Natural killer cell (primary cell): ENCODE data around the gene C9orf85. TPM values are rescaled to one million over a fixed set of nuclear protein-coding genes. Genes with fewer than 3 reads are reported as not detected.

Experiments
- ATAC-seq, 3 donors: fragments of 150-1000 bp in 2 of 3; fragments of 200-7000 bp in 1 of 3; cut with Tn5 transposase; 1 replicate in 1 of 3; 2 replicates in 2 of 3; pipeline ENCODE4 v1.10.0; 2021; ENCODE audit warnings: mild to moderate bottlenecking in 2 of 3, moderate library complexity in 2 of 3
- DNase-seq, 2 donors: peaks; one replicate each; pipeline versions ENCODE4 v3.0.0 to v3.0.0-alpha.2; 2013 to 2021; ENCODE audit warnings: mixed read lengths in 1 of 2
- H3K27ac ChIP-seq: one replicate; pipeline ENCODE4 v1.5.1; 2013; ENCODE audit warnings: mild to moderate bottlenecking, low read length
- H3K27me3 ChIP-seq: one replicate; pipeline ENCODE4 v1.6.1; 2013; ENCODE audit warnings: low read length; ENCODE audit not compliant: control insufficient read depth, insufficient read depth
- H3K36me3 ChIP-seq: one replicate; pipeline ENCODE4 v1.6.1; 2013; ENCODE audit warnings: low read length; ENCODE audit not compliant: control insufficient read depth, insufficient read depth
- H3K4me1 ChIP-seq: one replicate; pipeline ENCODE4 v1.6.1; 2013; ENCODE audit warnings: low read length; ENCODE audit not compliant: control insufficient read depth, insufficient read depth
- H3K4me3 ChIP-seq: one replicate; pipeline ENCODE4 v1.5.1; 2013; ENCODE audit warnings: low read length
- H3K9me3 ChIP-seq: one replicate; pipeline ENCODE4 v1.6.1; 2013; ENCODE audit warnings: low read length; ENCODE audit not compliant: control insufficient read depth, insufficient read depth
- H3K27ac Mint-ChIP-seq, 2 donors: one replicate each; pipeline ENCODE4 v1.8.0; 2022; ENCODE audit warnings: mild to moderate bottlenecking in 2 of 2, mixed read lengths in 2 of 2, moderate library complexity in 1 of 2
- H3K27me3 Mint-ChIP-seq, 2 donors: one replicate each; pipeline ENCODE4 v1.8.0; 2022; ENCODE audit warnings: low read depth in 2 of 2, mixed read lengths in 2 of 2
- H3K36me3 Mint-ChIP-seq: one replicate; pipeline ENCODE4 v1.8.0; 2022; ENCODE audit warnings: mixed read lengths
- H3K4me1 Mint-ChIP-seq, 2 donors: one replicate each; pipeline ENCODE4 v1.8.0; 2022; ENCODE audit warnings: mixed read lengths in 2 of 2
- H3K4me3 Mint-ChIP-seq: one replicate; pipeline ENCODE4 v1.8.0; 2022; ENCODE audit warnings: mild to moderate bottlenecking, moderate library complexity, mixed read lengths
- H3K9me3 Mint-ChIP-seq, 2 donors: one replicate each; pipeline ENCODE4 v1.8.0; 2022; ENCODE audit warnings: mixed read lengths in 2 of 2
- CTCF ChIP-seq: fragments of 200-600 bp; IDR thresholded peaks from one replicate; pipeline ENCODE4 v1.8.0; 2022; ENCODE audit warnings: antibody characterized with exemption
- WGBS: methylation state at CpG from one replicate; pipeline ENCODE4 v1.1.7; 2013; ENCODE audit warnings: missing lambda C conversion rate; ENCODE audit not compliant: insufficient coverage; 5-methylcytosine and 5-hydroxymethylcytosine counted together
- intact Hi-C: fragments of 100-400 bp; cut with micrococcal nuclease; formaldehyde crosslinking; loops from one replicate; pipeline ENCODE4 v1.14.2; 2022
- total RNA-seq, 4 donors: library from RNA; stranded (reverse); fragments of 120-200 nt in 1 of 4; gene quantifications; one replicate each; pipeline versions ENCODE4 v1.2.3 to v1.2.4, GENCODE V29; 2013 to 2022

C9orf85 gene
- total RNA-seq, 3 donors from 2014 or later (not counting 1 experiment from before 2014, with no cell fraction given) = 5.6 to 11.1 (median 9.2) TPM

GRCh38 chr9:71876106-71876505, 35.3 kb upstream of the C9orf85 start:
- Histone ChIP-seq H3K4me3 (no peak overlapping the region), H3K9me3 (peaks cover 12% of the 10 kb centered on the region), H3K36me3 (peaks cover 4% of the 10 kb centered on the region), H3K27me3 (no peaks in the 10 kb centered on the region), H3K4me1 (no peaks in the 10 kb centered on the region), H3K27ac (no peak overlapping the region)
- no CpG with 5 or more reads among the region's 2 CpGs for WGBS
- peaks cover 6 to 8% of the 10 kb centered on the region in 2 donors for H3K9me3 Mint-ChIP-seq
- peak overlapping the region; percentile 49 to 55 for H3K27ac Mint-ChIP-seq
- no peaks in the 10 kb centered on the region for H3K27me3 Mint-ChIP-seq
- ATAC-seq (no peak), DNase-seq (no peak)
- intact Hi-C loops = loop anchor here (2.0 kb wide), 1 partner anchor 21 kb away; no protein-coding TSS in a partner anchor
- no peak for TF ChIP-seq CTCF
- no peak overlapping the region for H3K4me3 Mint-ChIP-seq
- peaks cover 27% of the 10 kb centered on the region for H3K36me3 Mint-ChIP-seq
- peaks cover 36 to 46% of the 10 kb centered on the region in 2 donors for H3K4me1 Mint-ChIP-seq

- intact Hi-C loops = loop anchor here (2.0 kb wide), 1 partner anchor 20 kb away; no protein-coding TSS in a partner anchor
- H3K9me3 Mint-ChIP-seq = peaks cover 6 to 8% of the 10 kb centered on the region in 2 donors
- H3K27ac Mint-ChIP-seq = peak overlapping the region; percentile 49 to 55
Measured at GRCh38 chr9:71876829-71877228, 34.6 kb upstream of the C9orf85 start.

DNA sequence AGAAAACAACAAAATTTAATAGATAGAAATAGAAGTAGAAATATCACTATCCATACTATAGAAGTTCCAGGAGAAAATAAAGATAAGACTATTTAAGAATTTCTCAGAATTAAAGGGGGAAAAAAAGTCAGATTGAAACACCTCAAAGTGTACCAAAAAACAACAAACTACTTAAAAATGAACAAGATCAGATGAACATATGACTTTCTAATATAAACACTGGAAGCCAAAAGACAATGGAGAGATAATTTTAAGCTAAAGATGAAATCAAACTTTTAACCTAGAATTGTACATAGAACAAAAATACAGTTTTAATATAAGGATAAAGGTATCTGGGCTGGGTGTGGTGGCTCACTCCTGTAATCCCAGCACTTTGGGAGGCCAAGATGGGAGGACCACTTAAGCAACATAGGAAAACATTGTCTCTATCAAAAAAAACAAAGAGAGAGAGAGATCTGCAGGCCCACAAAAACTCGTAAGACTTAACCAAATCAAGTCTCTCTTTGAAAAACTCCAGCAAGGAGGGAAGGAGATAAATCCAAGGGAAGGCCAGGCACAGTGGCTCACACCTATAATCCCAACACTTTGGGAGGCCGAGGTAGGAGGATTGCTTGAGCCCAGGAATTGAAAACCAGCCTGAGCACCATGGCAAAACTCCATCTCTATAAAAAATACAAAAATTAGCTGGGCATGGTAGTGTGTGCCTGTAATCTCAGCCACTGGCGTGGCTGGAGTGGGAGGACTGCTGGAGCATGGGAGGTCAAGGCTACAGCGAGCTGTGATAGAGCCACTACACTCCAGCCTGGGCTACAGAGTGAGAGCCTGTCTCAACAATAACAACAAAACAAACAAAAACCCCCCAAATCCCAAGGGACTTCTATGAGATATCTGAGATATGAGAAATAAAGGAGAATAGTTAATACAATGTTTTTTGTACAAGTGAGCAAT, 32.8 kb upstream of the C9orf85 start:
- Mint-ChIP-seq H3K36me3 (peaks cover 47% of the 10 kb centered on the region), H3K27me3 (no peaks in the 10 kb centered on the region), H3K4me3 (no peak overlapping the region), H3K4me1 (peaks cover 43 to 52% of the 10 kb centered on the region in 2 donors), H3K9me3 (peaks cover 6 to 11% of the 10 kb centered on the region in 2 donors), H3K27ac (peak overlapping the region; percentile 34 to 37)
- no peak overlapping the region for H3K27ac ChIP-seq
- H3K4me1 ChIP-seq = no peaks in the 10 kb centered on the region
- H3K36me3 ChIP-seq = peaks cover 4% of the 10 kb centered on the region
- DNase-seq (no peak), ATAC-seq (no peak)
- WGBS = 100% methylated on average over 1 of the region's 4 CpGs
- intact Hi-C loops = no loop called here
- H3K4me3 ChIP-seq = no peak overlapping the region
- H3K27me3 ChIP-seq = no peaks in the 10 kb centered on the region
- peaks cover 13% of the 10 kb centered on the region for H3K9me3 ChIP-seq
- TF ChIP-seq CTCF = no peak

More at GRCh38 chr9:71876829-71877228, 34.6 kb upstream of the C9orf85 start:
- Histone ChIP-seq H3K27ac (no peak overlapping the region), H3K4me1 (no peaks in the 10 kb centered on the region), H3K36me3 (peaks cover 4% of the 10 kb centered on the region), H3K9me3 (peaks cover 12% of the 10 kb centered on the region), H3K4me3 (no peak overlapping the region), H3K27me3 (no peaks in the 10 kb centered on the region)
- no peak for TF ChIP-seq CTCF
- no peak for DNase-seq
- Mint-ChIP-seq H3K27me3 (no peaks in the 10 kb centered on the region), H3K36me3 (peaks cover 34% of the 10 kb centered on the region), H3K4me1 (peaks cover 36 to 48% of the 10 kb centered on the region in 2 donors), H3K4me3 (no peak overlapping the region)
- no peak for ATAC-seq
